Measurements from ENCODE around the gene NLGN1.

NLGN1 gene

GRCh38 chr3:173889596-173889995, 492.1 kb downstream of the NLGN1 start:
- TF ChIP-seq CTCF (IDR thresholded peaks at IDR 0.05; ENCODE audit: insufficient read depth, low read length, poor library complexity, severe bottlenecking): no peak
- H3K4me3 ChIP-seq (replicated peaks; ENCODE audit: low read depth, low read length): no peak overlapping the region
- H3K27me3 ChIP-seq (replicated peaks; ENCODE audit: control insufficient read depth, insufficient read depth, low read length): no peaks in the 10 kb centered on the region
- DNase-seq (ENCODE audit: extremely low read depth, insufficient read length): no peak
- no peaks in the 10 kb centered on the region for H3K36me3 ChIP-seq (ENCODE audit: control insufficient read depth, insufficient read depth, low read length)

GRCh38 chr3:173890091-173890490, 492.5 kb downstream of the NLGN1 start:
- Histone ChIP-seq H3K27me3 (replicated peaks; ENCODE audit: control insufficient read depth, insufficient read depth, low read length) (no peaks in the 10 kb centered on the region), H3K4me3 (replicated peaks; ENCODE audit: low read depth, low read length) (no peak overlapping the region), H3K36me3 (ENCODE audit: control insufficient read depth, insufficient read depth, low read length) (no peaks in the 10 kb centered on the region)
- no peak for DNase-seq (ENCODE audit: extremely low read depth, insufficient read length)
- TF ChIP-seq CTCF (IDR thresholded peaks at IDR 0.05; ENCODE audit: insufficient read depth, low read length, poor library complexity, severe bottlenecking): no peak

- Histone ChIP-seq H3K4me3 (replicated peaks; ENCODE audit: low read depth, low read length) (no peak overlapping the region), H3K36me3 (ENCODE audit: control insufficient read depth, insufficient read depth, low read length) (no peaks in the 10 kb centered on the region), H3K27me3 (replicated peaks; ENCODE audit: control insufficient read depth, insufficient read depth, low read length) (no peaks in the 10 kb centered on the region)
- no peak for TF ChIP-seq CTCF (IDR thresholded peaks at IDR 0.05; ENCODE audit: insufficient read depth, low read length, poor library complexity, severe bottlenecking)
- no peak for DNase-seq (ENCODE audit: extremely low read depth, insufficient read length)
Observed at GRCh38 chr3:173891272-173892100, 493.9 kb downstream of the NLGN1 start.

- Histone ChIP-seq H3K36me3 (ENCODE audit: control insufficient read depth, insufficient read depth, low read length) (no peaks in the 10 kb centered on the region), H3K27me3 (replicated peaks; ENCODE audit: control insufficient read depth, insufficient read depth, low read length) (no peaks in the 10 kb centered on the region), H3K4me3 (replicated peaks; ENCODE audit: low read depth, low read length) (no peak overlapping the region)
- no peak for TF ChIP-seq CTCF (IDR thresholded peaks at IDR 0.05; ENCODE audit: insufficient read depth, low read length, poor library complexity, severe bottlenecking)
- DNase-seq (ENCODE audit: extremely low read depth, insufficient read length): no peak
Observed at GRCh38 chr3:173892547-173892946, 495.0 kb downstream of the NLGN1 start.

GRCh38 chr3:173893066-173893465, 495.5 kb downstream of the NLGN1 start:
- Histone ChIP-seq H3K4me3 (replicated peaks; ENCODE audit: low read depth, low read length) (no peak overlapping the region), H3K27me3 (replicated peaks; ENCODE audit: control insufficient read depth, insufficient read depth, low read length) (no peaks in the 10 kb centered on the region), H3K36me3 (ENCODE audit: control insufficient read depth, insufficient read depth, low read length) (no peaks in the 10 kb centered on the region)
- no peak for TF ChIP-seq CTCF (IDR thresholded peaks at IDR 0.05; ENCODE audit: insufficient read depth, low read length, poor library complexity, severe bottlenecking)
- DNase-seq (ENCODE audit: extremely low read depth, insufficient read length): no peak

Data from GM06990 (cell line).